Right atrium auricular region (tissue), 2 donors: Measurements from ENCODE around the gene TMPRSS6. TPM values are rescaled to one million over a fixed set of nuclear protein-coding genes. Genes with fewer than 3 reads are reported as not detected.
A peak's percentile ranks its signal among the peaks of the same experiment; 100 is the strongest.

Experiments used
- DNase-seq: peaks from one replicate; pipeline ENCODE4 v3.0.0-alpha.2; 2019; ENCODE audit warnings: low spot score
- H3K27ac ChIP-seq, 2 donors: fragments of 200-600 bp; sonication (generic); 1 replicate in 1 of 2; 2 replicates in 1 of 2; pipeline ENCODE4 v1.5.1; 2016 to 2019
- H3K27me3 ChIP-seq, 2 donors: fragments of 200-600 bp; sonication (generic); one replicate each; pipeline versions ENCODE4 v1.5.1 to v1.6.0; 2017 to 2019
- H3K36me3 ChIP-seq: fragments of 200-600 bp; sonication (generic); one replicate; pipeline ENCODE4 v1.5.1; 2016
- H3K4me1 ChIP-seq, 2 donors: fragments of 200-600 bp; sonication (generic); one replicate each; pipeline versions ENCODE4 v1.5.1 to v1.6.0; 2017 to 2019
- H3K4me3 ChIP-seq, 2 donors: fragments of 200-600 bp; sonication (generic); 1 replicate in 1 of 2; 2 replicates in 1 of 2; pipeline ENCODE4 v1.5.1; 2017 to 2019; ENCODE audit warnings: mild to moderate bottlenecking in 1 of 2, moderate library complexity in 1 of 2
- H3K9me3 ChIP-seq, 2 donors: fragments of 200-600 bp; sonication (generic); one replicate each; pipeline ENCODE4 v1.5.1; 2019
- total RNA-seq, 2 donors: library from RNA; depleted of rRNA; stranded (reverse); fragments of >200 nt; gene quantifications; one replicate each; pipeline ENCODE4 v1.1.0, GENCODE V29; 2016
- TF ChIP-seq, protein P1 (sequence below), 2 donors: fragments of 200-600 bp; sonication (generic); IDR thresholded peaks; one replicate each; pipeline ENCODE4 v1.5.1; 2019; ENCODE audit warnings: antibody characterized with exemption in 2 of 2

Gene TMPRSS6
- total RNA-seq, 2 donors from 2014 or later = not detected

DNA sequence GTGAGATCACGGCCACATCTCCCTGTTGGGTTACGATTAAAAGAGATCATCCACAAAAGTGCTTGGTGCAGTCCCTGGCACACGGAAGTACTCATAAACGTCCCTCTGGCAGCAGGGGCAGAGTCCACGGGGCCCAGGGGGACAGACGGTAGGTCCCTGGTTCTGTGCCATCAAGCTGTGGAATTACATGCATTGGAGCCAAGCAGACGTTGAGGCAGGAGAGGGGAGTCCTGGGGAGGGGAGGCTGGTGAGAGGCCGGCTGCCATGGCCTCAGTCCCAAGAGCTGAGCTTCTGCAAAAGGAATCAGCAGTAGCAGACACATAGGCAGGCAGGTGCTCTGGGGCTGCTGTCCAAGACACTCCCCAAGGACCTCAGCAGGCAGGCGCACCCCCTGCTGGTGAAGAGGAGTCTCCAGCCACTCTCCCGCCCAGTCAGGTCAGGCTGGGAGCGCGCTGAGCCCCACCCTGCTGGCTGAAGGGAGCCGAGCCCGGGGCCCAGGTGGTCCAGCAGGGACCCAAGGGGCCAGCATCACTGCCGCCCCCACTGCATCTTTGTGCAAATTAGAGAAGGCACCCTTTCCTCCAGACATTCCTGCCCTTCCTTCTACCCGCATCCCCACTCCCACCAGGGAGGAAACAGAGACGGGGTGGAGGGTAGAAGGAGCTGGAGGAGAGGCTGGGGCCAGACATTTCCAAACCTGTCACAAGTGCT lies 65.5 kb downstream of the TMPRSS6 start:
- no peaks in the 10 kb centered on the region for H3K27me3 ChIP-seq
- H3K9me3 ChIP-seq = no peaks in the 10 kb centered on the region
- H3K27ac ChIP-seq = no peak overlapping the region
- no peaks in the 10 kb centered on the region for H3K4me1 ChIP-seq
- H3K4me3 ChIP-seq = no peak overlapping the region
- no peak for DNase-seq
- TF ChIP-seq, protein P1, sequence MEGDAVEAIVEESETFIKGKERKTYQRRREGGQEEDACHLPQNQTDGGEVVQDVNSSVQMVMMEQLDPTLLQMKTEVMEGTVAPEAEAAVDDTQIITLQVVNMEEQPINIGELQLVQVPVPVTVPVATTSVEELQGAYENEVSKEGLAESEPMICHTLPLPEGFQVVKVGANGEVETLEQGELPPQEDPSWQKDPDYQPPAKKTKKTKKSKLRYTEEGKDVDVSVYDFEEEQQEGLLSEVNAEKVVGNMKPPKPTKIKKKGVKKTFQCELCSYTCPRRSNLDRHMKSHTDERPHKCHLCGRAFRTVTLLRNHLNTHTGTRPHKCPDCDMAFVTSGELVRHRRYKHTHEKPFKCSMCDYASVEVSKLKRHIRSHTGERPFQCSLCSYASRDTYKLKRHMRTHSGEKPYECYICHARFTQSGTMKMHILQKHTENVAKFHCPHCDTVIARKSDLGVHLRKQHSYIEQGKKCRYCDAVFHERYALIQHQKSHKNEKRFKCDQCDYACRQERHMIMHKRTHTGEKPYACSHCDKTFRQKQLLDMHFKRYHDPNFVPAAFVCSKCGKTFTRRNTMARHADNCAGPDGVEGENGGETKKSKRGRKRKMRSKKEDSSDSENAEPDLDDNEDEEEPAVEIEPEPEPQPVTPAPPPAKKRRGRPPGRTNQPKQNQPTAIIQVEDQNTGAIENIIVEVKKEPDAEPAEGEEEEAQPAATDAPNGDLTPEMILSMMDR (IDR thresholded peaks at IDR 0.05) = peak; percentile 50 to 74
- no peaks in the 10 kb centered on the region for H3K36me3 ChIP-seq

GRCh38 chr22:37043209-37043827 lies 66.2 kb downstream of the TMPRSS6 start:
- TF ChIP-seq, protein P1 (IDR thresholded peaks at IDR 0.05) = no peak
- H3K9me3 ChIP-seq = no peaks in the 10 kb centered on the region
- no peak overlapping the region for H3K27ac ChIP-seq
- no peak overlapping the region for H3K4me3 ChIP-seq
- no peaks in the 10 kb centered on the region for H3K4me1 ChIP-seq
- H3K36me3 ChIP-seq = no peaks in the 10 kb centered on the region
- DNase-seq = no peak
- no peaks in the 10 kb centered on the region for H3K27me3 ChIP-seq

GRCh38 chr22:37039466-37039865 lies 70.0 kb downstream of the TMPRSS6 start:
- Histone ChIP-seq H3K4me3 (no peak overlapping the region), H3K4me1 (no peaks in the 10 kb centered on the region), H3K36me3 (no peaks in the 10 kb centered on the region), H3K27ac (no peak overlapping the region), H3K27me3 (no peaks in the 10 kb centered on the region), H3K9me3 (no peaks in the 10 kb centered on the region)
- DNase-seq = no peak
- TF ChIP-seq, protein P1 (IDR thresholded peaks at IDR 0.05) = no peak

DNA sequence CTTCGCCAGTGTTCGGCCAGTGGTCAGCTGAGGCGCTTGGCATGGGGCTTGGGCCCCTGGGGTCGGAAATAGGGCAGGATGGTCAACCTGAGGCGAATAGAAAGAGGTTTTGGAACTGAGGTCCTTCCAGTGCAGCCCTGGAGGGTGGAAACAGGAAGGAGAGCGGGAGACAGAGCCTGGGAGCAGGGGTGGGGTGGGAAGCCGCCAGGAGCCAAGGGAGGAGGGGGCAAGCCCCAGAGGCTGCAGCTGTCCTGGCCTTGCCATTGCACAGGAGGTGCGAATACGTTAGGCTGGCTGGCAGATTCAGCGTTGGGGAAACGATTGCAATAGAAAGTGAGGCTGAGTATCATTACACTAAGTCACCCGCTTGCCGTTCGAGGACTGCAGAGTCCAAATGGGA lies 71.8 kb downstream of the TMPRSS6 start:
- no peaks in the 10 kb centered on the region for H3K36me3 ChIP-seq
- TF ChIP-seq, protein P1 (IDR thresholded peaks at IDR 0.05) = no peak
- no peaks in the 10 kb centered on the region for H3K9me3 ChIP-seq
- H3K4me1 ChIP-seq = no peaks in the 10 kb centered on the region
- H3K4me3 ChIP-seq = no peak overlapping the region
- DNase-seq = no peak
- no peaks in the 10 kb centered on the region for H3K27me3 ChIP-seq
- no peak overlapping the region for H3K27ac ChIP-seq

DNA sequence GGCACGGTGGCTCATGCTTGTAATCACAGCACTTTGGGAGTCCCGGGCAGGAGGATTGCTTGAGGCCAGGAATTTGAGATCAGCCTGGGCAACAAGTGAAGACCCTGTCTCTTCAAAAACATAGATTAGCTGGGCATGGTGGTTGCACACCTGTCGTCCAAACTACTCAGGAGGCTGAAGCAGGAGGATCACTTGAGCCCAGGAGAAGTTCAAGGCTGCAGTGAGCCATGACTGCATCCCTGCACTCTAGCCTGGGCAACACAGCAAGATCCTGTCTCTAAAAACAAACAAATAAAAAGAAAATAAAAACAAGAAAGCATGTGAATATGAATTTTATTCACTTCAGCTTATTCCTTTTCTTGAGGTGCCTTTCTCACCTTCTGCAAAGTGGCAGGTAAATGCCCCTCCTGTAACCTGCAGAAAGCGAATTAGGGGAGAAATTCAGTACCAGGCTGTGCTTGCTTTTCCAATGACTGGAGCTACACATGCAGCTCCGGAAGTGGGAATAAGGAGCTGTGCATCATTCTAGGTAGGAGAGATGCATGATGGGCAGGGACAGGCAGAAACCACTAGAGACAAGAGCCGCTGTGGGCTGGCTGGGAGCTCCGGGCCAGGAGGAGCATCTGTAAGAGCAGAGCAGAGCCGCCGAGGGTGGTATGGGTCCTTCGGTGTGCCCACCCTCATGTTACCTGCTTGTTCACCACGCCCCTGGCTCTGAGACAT lies 72.7 kb downstream of the TMPRSS6 start:
- Histone ChIP-seq H3K27ac (no peak overlapping the region), H3K9me3 (no peaks in the 10 kb centered on the region), H3K27me3 (no peaks in the 10 kb centered on the region), H3K36me3 (no peaks in the 10 kb centered on the region), H3K4me3 (no peak overlapping the region), H3K4me1 (no peaks in the 10 kb centered on the region)
- TF ChIP-seq, protein P1 (IDR thresholded peaks at IDR 0.05) = no peak
- DNase-seq = no peak
